Hematopoietic multipotent progenitor cell treated with erythropoietin and hydrocortisone succinate and interleukin-3 and kit ligand, for 6 days (in vitro differentiated cells): ENCODE data around the gene GUCA1A.
"Not testable (repeated sequence)": the region's sequence is repeated elsewhere in the genome, so short reads cannot be mapped to it uniquely, and the experiment has no call there.

Experiments
- DNase-seq: peaks from one replicate; pipeline ENCODE4 v3.0.0-alpha.2; 2015

The GUCA1A gene

DNA sequence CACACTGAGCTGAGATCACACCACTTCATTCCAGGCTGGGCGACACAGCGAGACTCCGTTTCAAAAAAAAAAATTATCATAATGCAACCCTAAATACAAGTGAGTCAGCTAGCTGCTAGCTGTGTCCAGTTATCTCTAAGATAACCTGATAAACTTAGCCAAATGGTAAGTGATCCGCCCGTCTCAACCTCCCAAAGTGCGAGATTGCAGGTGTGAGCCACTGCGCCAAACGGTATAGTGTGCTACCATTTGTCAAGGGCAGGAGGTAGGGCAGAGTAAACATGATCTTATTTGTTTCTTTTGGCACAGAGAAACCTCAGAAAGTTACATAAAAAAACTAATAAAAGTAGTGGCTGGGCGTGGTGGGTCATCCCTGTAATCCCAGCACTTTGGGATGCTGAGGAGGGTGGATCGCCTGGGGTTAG is 26.0 kb upstream of the GUCA1A start:
- DNase-seq, result no peak

DNA sequence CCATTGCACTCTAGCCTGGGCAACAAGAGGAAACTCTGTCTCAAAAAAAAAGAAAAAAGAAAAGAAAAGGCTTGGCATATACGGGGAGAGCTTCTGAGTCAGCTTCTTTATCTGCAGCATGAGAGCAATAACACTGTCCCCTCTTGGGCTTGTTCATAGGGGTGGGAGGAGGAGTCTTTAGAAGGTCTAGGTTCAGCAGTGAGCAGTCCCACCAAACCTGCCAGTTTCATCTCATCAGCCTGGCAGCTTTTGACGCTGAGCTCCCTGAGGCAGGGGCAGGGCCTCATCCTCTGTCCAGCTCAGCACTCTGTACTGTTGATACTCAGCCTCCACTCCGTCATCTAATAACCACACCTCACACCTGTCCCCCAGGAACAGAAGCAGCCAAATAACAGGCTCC is 25.1 kb upstream of the GUCA1A start:
- DNase-seq, result no peak

DNA sequence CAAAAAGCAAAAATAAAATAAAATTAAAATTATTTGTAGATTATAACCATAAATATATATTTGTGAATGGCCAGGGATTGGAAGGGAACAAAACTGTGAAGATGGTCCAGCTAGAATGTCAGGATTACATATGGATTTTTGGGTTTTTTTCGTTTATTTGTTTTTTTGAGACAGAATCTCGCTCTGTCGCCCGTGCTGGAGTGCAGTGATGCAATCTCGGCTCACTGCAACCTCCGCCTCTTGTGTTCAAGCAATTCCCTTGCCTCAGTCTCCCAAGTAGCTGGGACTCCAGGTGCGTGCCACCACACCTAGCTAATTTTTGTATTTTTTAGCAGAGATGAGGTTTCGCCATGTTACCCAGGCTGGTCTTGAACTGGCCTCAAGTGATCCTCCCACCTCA is 22.9 kb upstream of the GUCA1A start:
- DNase-seq, result no peak

- no peak for DNase-seq
Observed at GRCh38 chr6:42152024-42152423, 21.1 kb upstream of the GUCA1A start.

- DNase-seq, result not testable (repeated sequence)
Observed at GRCh38 chr6:42152528-42153213, 20.5 kb upstream of the GUCA1A start.

DNA sequence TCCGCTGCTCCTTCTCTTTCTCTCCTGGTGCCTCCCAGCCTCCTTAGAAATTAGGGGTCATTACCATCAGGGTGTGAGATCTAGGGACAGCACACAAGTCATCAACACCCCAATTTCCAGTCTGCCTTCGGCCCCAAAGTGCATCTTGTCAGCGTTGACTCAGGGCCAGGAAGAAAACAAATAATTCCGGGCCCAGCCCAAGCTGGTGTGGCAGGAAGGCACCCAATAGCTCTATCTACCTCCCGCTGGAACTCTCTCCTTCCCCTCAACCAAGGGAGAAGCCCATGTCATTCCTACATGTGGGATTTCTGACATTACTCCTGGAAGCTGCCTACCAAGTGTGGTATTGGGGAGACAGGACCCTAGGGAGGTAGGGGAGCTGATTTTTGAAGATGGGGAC is 19.2 kb upstream of the GUCA1A start:
- DNase-seq, result no peak

- DNase-seq, result no peak
Observed at GRCh38 chr6:42154461-42155209, 18.5 kb upstream of the GUCA1A start.

DNA sequence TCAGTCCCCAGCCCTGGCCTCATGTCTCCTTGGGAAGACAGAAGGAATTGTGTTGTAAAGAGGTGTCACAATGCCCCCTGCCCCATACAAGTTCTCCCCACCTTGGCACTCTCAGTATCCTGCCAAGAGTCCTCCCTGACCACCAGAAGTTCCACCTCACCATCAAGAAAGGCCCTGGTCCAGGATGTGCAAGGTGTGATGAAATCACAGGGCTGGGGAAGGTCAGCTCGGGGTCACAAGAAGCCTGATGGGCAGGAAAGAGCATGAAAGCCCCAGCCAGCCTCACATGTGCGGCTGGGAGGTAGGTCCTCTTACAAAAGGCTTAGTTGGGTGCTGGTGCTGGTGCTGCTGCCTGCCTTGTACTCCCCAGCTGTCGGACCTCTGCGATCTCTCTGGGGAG is 17.9 kb upstream of the GUCA1A start:
- DNase-seq, result no peak

GRCh38 chr6:42156638-42157037 is 16.5 kb upstream of the GUCA1A start:
- DNase-seq, result no peak

DNA sequence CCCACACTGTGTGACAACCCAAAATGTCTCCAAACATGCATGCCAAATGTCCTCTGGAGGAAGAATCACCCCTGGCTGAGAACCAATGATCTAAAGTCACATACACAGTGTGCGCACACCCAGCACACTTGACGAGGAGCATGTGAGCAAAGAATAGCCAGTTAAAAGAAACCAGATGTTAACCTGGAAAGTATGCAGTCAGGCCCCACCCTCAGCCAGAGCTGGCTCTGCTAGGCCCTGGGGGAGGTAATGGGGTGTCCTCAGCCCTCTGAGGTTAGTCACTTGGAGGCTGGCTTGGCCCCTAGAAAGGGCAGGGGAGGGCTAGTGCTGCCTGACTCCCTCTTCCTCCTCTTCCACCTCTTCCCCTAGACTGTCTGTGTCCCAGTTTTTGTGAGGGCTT is 15.2 kb upstream of the GUCA1A start:
- DNase-seq, result no peak

DNA sequence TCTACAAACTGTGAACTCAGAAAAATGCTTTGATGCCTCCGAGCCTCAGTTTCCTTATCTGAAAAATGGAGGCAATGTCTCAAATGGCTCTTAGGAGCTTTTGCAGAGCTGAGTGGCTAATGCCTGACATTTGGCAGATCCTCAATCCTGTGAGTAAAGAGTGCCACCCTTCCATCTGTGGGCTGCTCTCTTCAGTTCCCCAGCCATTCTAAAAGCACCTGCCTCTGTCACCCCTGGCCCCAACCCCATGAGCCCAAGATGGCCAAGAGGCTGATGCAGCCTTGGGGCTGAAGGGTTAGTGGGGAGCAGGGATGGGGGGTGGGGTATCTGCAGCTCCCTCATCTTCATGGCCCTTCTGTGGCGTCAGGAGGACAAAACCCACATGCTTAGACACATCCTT is 14.5 kb upstream of the GUCA1A start:
- no peak for DNase-seq

GRCh38 chr6:42159431-42160024 is 13.6 kb upstream of the GUCA1A start:
- DNase-seq, result no peak

- DNase-seq, result no peak
Observed at GRCh38 chr6:42162384-42162783, 10.8 kb upstream of the GUCA1A start.

- DNase-seq, result no peak
Observed at GRCh38 chr6:42162812-42163211, 10.4 kb upstream of the GUCA1A start.

DNA sequence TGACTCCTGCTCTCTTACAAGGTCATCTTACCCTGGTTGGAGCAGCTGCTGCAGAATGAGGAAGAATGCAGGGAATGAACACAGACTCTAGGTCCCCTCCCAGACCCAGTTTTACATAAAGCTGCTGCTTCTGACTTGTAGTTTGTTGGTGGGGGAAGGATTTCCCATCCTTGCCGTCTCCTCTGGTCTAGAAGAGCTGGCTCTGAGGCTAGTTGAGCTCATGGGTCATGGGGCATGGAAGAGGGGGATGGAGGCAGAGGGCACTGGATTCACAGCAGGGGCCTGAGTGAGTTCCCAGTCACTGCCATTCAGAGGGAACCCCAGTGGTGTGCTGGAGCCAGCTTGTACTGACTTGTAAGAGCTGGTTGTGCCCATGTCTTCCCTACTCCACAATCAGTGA is 9.2 kb upstream of the GUCA1A start:
- DNase-seq, result no peak

GRCh38 chr6:42165016-42165415 is 8.1 kb upstream of the GUCA1A start:
- no peak for DNase-seq

DNA sequence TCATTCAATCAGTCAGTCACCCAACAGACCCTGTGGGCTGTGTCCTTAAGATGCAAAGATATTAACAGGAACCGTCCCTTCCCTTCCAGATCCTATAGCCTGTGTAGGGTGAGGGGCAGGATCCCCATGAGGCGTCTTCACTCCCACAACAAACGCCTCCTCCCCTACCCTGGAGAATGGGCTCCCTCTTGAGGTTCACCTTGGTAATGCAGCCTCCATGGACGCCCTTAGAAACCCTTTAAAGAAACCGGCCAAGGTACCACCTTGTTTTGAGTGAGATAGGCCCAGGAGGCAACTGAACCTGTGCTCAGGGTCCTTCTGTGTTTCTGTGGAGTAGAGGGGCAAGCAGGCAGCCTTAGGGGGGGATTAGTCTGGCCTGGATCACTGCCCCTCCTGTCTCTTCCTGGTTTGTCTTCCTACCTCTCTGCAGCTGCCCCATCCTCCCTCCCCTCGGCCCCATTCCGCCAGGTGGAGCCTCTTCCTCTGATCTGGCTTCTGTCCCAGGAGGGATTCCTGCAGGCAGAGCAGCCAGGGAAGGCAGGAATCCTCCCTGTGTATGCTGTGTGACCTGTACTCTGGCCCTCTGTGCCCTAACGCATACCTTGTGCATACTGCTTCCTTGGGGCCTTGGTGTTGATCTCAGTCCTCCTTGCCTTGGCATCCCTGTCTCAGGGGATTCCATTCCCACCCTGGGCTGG is 6.6 kb upstream of the GUCA1A start:
- DNase-seq, result peak; percentile 83

DNA sequence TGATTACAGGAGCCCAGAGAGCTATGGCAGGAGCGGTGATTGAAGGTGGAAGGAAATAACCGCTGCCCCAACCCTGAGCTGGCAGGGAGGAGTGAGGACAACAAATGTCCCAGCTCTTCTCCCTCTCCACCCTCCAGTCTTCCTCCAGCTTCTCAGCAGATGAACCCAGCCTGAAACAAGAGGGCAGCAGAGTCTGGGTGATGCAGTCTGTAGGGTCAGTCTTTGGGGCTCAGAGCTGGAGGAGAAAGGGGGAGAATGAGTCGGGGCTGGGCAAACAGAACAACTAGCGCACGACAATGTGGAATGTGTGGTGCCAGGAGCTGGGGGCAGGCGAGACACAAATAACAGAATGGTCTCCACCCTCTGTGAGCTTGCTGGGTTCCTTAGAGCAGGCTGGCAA is 4.5 kb upstream of the GUCA1A start:
- DNase-seq, result no peak

- DNase-seq, result not testable (repeated sequence)
Observed at GRCh38 chr6:42169780-42170179, 3.4 kb upstream of the GUCA1A start.

- no peak for DNase-seq
Observed at GRCh38 chr6:42171813-42172581, 1.2 kb upstream of the GUCA1A start.

DNA sequence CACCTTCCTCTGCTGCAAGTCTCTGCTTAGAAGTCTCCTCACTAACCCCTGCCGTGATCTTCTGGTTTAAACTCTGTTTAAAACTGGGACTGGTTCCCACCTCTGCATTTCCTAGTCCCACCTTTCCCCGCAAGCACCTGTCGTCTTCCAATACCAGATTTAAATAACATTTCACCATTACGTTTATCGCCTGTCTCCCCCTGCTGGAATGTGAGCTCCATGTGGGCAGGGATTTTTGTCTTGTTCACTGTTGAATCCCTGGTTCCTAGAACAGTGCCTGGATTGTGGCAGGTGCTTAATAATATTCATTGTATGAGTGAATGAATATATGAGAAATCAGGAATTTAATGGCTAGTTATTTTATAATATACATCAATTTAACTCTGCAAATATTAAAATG is 2.7 kb downstream of the GUCA1A start:
- no peak for DNase-seq

- DNase-seq, result no peak
Observed at GRCh38 chr6:42176981-42177380, 3.8 kb downstream of the GUCA1A start.
